ENCODE data around the gene FOXO3.

DNA sequence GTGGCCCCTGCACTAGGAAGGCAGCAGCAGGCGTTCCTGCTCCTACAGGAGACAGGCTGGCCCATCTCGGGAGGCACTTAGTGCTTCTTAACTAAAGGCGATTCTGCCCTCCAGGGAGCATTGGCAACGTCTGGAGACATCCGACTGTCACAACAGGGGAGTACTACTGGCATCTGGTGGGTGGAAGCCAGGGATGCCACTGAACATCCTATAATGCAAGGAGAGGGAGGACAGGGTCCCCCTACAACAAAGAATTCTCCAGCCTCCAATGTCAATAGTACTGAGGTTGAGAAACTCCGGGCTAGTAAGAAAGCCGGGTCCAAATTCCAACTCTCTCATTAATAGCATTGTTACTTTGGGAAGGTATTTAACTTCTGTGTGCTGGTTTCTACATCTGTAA lies 168.1 kb downstream of the FOXO3 start:
- TF ChIP-seq, protein P1, sequence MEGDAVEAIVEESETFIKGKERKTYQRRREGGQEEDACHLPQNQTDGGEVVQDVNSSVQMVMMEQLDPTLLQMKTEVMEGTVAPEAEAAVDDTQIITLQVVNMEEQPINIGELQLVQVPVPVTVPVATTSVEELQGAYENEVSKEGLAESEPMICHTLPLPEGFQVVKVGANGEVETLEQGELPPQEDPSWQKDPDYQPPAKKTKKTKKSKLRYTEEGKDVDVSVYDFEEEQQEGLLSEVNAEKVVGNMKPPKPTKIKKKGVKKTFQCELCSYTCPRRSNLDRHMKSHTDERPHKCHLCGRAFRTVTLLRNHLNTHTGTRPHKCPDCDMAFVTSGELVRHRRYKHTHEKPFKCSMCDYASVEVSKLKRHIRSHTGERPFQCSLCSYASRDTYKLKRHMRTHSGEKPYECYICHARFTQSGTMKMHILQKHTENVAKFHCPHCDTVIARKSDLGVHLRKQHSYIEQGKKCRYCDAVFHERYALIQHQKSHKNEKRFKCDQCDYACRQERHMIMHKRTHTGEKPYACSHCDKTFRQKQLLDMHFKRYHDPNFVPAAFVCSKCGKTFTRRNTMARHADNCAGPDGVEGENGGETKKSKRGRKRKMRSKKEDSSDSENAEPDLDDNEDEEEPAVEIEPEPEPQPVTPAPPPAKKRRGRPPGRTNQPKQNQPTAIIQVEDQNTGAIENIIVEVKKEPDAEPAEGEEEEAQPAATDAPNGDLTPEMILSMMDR (IDR thresholded peaks at IDR 0.05): no peak
- TF ChIP-seq POLR2A (IDR thresholded peaks at IDR 0.05): no peak
- TF ChIP-seq POLR2AphosphoS5 (IDR thresholded peaks at IDR 0.05): no peak

Measured in breast epithelium (tissue), 3 donors.